GM21447 (cell line): Measurements from ENCODE around the gene DIRAS2.

Experiments used
- ATAC-seq: cut with Tn5 transposase; IDR thresholded peaks from one replicate; pipeline ENCODE4 v1.9.1; 2021; ENCODE audit not compliant: unreplicated experiment

The DIRAS2 gene

DNA sequence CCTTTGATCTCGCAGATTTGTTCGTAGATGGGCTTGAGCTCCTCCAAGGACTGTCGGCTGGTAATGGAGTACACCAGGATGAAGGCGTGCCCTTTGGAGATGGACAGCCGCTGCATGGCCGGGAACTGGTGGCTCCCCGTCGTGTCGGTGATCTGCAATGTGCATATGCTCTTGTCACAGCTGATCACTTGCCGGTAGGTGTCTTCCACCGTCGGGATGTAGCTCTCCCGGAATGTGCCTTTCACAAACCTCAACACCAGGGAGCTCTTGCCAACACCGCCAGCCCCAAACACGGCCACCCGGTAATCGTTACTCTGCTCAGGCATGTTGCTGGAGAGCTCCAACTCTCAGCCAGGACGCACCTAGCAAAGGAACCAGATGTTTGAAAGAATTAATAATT, 29.1 kb downstream of the DIRAS2 start:
- no peak for ATAC-seq

DNA sequence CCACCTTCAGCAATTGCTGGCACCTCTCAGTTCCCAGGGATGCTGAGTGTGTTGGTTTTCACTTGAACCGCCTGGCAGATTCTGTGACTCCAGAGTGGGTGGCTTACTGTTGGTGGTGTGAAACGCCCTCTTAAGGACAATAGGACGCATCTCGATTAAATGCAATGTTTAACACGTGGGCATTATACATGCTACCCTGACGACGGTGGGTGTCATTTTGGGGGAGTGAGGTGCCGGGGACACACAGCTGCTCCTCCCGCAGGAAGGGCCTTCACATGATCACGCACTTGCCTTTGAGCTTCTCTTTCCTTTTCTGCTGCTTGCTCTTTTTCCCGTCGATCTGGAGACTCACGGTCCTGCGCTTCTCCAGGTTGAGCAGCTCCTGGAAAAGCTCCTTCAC, 29.7 kb downstream of the DIRAS2 start:
- no peak for ATAC-seq

DNA sequence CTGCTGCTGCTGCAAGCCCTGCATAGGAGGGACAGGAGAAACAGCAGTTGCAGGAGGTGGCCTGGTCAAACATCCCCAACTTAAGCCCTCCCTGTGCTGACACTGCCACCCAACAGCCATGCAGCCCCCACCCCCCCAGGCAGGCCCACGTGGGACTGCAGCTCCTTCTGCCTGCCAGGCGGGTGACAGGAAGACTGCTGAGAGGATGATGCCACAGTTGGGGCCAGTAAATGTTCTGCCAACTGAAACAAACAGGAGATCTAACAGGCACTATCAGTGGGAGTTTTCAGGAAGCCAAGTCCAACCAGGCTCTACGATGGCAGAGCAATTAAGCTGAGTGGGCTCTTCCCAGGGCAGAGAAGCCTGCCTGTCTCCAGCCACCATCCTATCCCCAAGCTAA, 31.1 kb downstream of the DIRAS2 start:
- no peak for ATAC-seq

DNA sequence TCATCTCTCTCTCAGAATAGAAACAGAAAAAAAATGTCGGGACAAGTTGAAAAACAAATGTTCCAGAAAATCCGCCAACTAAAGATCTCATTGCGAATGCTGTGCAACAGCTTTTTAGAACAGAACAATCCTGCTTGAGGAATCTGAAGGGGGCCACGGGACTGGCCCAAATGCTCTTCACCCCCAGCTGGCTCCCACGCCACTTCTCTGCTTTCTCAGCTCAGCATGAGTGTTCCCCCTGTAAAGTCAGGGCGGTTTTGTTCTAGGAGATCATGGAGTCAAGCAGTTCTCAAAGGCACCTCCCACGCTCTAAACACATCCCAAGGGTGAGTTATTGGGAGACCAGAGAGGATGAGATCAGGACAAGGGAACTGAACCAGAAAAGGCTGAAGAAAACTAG, 31.5 kb downstream of the DIRAS2 start:
- no peak for ATAC-seq

DNA sequence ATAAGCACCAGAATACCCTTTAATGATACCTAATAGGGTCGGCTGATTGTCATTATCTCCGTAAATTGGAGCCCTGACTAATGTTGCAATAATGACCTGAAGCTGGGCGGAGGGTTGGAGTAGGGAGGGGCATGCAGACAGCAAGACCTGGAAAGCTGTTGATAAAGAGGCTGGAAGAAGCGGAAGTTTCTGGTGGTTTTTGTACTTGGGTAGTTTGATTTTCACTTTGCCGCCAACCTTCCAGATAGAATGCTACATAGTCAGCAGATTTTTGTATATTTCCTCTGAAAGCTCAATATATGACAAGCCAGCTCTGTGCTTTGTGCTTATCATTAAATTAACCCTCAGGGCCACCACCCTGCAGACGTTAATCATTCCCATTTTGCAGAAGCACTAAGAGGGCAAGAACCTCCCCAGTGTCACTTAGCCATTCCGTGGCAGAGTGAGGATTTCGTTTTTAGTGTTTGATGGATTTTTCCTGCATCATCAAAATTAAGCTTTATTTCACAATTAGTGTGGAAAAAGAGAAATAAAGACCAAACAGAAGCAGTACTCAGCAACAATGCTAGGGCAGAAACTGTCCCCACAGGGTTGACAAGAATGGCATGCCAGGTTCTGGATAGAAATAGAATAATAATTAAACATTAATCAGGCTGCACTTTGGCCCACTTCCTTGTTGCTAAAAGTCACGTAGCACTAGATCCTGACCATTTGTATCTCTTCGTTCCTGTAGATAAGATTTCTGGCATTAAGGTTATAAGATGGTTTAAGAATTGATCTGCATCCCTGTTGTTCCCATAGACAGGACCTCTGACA, 34.7 kb downstream of the DIRAS2 start:
- no peak for ATAC-seq

DNA sequence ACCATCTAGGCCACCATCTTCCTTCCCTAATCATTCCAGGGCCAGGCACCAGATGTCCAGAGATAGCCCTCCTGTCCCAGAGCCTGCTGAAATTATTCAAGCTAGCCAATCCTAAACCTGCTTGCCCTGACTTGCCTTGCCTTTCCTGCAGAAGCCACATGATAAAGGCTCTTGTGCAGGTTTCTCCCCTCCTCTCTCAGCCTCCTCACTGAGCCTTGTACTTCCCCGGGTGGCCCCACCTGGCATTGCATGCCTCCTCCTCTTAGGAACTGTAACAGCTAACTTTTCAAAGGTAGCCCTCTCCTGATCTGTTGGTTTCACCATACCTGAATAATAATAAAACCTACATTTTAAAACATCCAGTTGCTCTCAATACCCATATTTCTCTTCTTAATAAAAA, 42.6 kb downstream of the DIRAS2 start:
- ATAC-seq = no peak

DNA sequence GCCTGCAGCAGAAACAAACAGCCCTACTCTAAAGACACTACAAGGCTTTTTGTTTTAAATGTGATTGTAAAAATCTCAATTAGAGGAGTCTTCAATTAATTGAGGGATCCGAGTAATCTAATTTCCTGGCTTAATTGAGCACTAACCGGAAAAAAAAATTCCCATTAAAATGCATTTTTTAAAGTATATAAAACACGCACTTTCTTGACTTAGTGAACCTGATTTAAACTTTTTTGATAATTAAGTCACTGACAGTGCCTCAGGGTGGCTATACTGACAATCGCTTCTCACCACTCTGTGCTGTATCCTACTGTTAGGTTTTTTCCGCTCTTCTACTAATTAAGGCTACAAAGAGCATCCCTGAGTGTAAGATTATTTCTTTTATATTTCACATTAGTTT, 44.4 kb downstream of the DIRAS2 start:
- ATAC-seq = no peak

DNA sequence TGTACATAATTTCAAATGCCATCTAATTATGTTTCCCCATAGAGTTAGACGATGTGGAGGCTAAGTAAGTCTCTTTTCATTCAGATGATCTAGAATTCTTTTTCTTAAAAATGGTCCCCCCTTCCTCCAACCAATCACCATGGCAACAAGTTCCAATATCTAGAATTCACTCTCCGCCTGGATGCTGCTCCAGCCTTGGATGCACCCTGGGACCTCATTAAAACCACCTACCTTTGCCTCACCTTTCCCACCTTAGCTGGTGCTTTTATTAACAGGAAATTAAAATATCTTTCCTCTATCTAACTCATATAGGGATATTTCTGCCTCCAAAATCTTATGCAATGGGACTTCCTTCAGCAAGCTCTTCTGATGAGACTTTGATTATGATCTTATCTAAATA, 49.0 kb downstream of the DIRAS2 start:
- ATAC-seq = no peak

DNA sequence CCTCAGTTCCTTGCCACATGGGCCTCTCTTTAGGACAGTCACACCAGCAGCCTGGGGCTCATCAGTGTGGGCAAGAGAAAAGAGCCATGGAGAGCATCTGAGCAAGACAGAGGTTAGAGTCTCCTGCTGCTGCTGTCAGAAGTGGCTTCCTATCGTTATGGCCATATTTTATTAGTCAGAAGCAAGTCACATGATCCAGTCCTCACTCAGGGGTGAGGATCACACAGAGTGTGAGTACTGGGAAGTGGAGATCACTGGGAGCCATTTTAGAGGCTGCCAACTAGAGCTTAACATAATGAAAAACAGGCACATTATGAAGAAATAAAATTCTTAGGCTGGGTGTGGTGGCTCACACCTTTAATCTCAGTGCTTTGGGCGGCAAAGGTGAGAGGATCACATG, 62.0 kb downstream of the DIRAS2 start:
- no peak for ATAC-seq

DNA sequence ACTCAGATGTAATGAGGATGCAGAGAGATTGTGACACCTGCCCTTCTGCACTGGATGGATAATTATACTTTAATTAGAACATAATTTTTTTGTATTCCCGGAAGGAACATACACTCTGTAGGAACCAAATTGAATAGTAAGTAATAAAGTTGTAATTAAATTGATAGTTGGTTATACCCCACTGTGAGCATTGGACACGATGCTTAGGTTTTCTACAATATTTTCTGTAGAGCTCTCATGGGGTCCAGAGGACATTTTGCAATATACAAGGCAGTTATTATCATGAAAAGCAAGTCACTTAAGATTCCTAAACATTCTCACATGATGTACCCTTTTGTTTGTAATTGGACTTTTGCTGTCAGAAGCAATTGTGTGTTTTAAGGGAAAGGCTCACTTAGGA, 63.4 kb downstream of the DIRAS2 start:
- no peak for ATAC-seq

DNA sequence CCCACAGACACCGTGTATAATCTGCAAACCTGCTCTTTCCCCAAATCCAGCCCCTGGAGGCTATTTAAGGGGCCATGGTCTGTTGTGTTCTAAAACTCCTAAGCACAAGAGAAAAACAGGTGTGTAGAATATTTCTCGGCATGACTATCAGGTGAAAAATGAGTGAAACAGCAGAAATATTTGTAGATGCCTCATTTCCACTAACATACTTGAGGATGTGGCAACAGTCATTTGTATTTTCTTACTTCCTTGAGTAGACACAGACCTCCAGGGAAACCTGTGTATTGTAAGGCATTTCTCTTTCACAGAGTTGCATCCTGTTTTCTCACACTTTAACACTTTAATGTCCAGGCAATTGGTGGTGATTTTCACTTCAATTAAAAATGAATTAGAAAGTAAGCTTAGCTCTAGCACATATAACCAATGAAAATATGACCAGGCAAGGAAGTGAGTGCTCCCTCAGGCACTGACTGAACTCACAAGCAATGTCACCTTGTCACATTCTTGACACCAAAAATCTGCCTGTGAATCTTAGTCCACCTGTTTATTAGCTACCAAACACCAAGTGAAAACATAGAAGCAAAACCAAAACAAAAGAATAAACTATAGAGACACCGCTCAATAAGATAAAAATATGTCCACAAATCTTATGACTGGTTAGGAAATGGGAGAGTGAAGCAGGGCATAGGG, 64.4 kb downstream of the DIRAS2 start:
- no peak for ATAC-seq

DNA sequence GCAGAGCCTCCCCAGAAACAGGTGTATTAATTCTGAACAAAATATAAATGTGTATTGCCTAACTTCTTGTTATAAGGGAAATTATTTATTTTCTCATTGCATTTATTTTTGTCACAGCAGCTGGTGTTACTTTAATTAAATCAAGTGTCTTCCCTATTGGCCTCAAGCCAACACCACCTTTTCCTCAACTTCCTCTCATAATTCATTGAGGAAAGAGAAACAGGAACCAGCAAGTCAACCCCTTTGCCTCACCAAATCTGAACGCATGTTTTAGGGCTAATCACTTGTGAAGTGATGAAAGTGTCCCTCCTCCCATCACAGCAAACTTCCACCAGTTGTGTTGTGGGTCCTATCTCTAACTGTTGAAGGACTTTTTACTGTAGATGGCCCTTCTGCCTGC, 73.1 kb downstream of the DIRAS2 start:
- no peak for ATAC-seq

DNA sequence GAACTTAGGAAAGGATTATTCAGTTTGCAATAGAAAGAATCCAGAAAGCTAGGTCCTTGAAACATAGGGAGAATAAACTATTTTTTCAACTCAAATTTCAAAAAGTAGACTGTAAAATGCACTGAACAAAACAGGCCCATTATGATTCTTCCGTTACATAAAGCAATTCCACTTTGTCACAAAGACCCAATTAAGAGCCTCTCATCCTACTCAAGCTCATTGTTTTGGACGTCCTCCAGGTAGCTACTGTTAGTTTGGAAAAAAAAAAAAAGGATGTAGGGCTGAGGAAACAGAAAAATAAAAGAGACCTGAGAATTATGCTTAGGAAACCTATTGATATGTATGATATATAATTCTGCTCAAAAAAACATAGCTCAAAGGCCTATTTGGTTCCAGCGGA, 74.0 kb downstream of the DIRAS2 start:
- ATAC-seq = no peak

DNA sequence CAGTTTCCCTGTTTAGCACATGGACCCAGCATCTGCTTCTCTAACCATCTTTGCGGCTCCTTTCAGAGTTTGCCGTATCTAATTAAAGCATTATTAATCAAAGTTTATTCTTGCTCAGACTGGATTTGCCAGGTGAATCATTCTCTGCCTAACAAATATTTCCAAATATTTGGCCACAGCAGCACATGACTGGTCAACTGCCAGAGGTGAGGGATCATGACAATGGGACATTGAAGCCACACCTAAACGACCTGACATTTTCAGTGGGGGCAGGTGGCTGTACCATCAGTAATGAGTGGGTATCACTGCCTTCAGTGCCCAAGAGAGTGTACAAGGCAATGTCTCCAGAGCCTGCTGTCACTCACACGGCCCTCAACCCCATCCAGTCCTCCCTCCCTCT, 80.4 kb downstream of the DIRAS2 start:
- no peak for ATAC-seq
